CD4-positive, alpha-beta T cell (primary cell): ENCODE results near the gene MRPL54. TPM values are rescaled to one million over a fixed set of nuclear protein-coding genes. Genes with fewer than 3 reads are reported as not detected.

Experiments
- ATAC-seq: fragments of 200-7000 bp; cut with Tn5 transposase; one replicate; pipeline ENCODE4 v1.10.0; 2022; ENCODE audit warnings: mild to moderate bottlenecking; ENCODE audit not compliant: poor library complexity
- CTCF ChIA-PET: fragments of 350-600 bp; sonication (Branson Sonifier 250); formaldehyde crosslinking; loops from one replicate; lab custom pipeline; 2021; ENCODE audit warnings: antibody characterized with exemption, inconsistent platforms; lab: Charles Lee
- POLR2A ChIA-PET: fragments of 350-600 bp; sonication (Branson Sonifier 250); formaldehyde crosslinking; loops from one replicate; lab custom pipeline; 2021; ENCODE audit warnings: antibody characterized with exemption, inconsistent platforms; lab: Charles Lee
- DNase-seq, 14 experiments: peaks; one replicate each; pipeline ENCODE4 v3.0.0-alpha.2; 2013 to 2020; ENCODE audit warnings: mixed read lengths in 2 of 14
- H3K27ac ChIP-seq, 2 donors: one replicate each; pipeline versions ENCODE4 v1.5.1 to v1.7.0; 2013; ENCODE audit warnings: low read length in 2 of 2, low read depth in 1 of 2, mild to moderate bottlenecking in 1 of 2
- H3K27me3 ChIP-seq, 2 experiments: 1 replicate in 1 of 2; 2 replicates in 1 of 2; pipeline versions ENCODE4 v1.6.1 to v1.7.0; 2013; ENCODE audit warnings: low read length in 2 of 2, control low read depth in 1 of 2, mild to moderate bottlenecking in 1 of 2, moderate library complexity in 1 of 2; ENCODE audit not compliant: insufficient read depth in 2 of 2, control insufficient read depth in 1 of 2
- H3K36me3 ChIP-seq: one replicate; pipeline ENCODE4 v1.6.1; 2013; ENCODE audit warnings: low read length, control low read depth; ENCODE audit not compliant: insufficient read depth
- H3K4me1 ChIP-seq: one replicate; pipeline ENCODE4 v1.6.1; 2013; ENCODE audit warnings: low read length, control low read depth; ENCODE audit not compliant: insufficient read depth
- H3K4me3 ChIP-seq: one replicate; pipeline ENCODE4 v1.5.1; 2013; ENCODE audit warnings: mild to moderate bottlenecking, low read length, moderate library complexity
- H3K9me3 ChIP-seq, 2 experiments: 1 replicate in 1 of 2; 2 replicates in 1 of 2; pipeline versions ENCODE4 v1.6.1 to v1.7.0; 2013; ENCODE audit warnings: low read length in 2 of 2, mild to moderate bottlenecking in 2 of 2, control low read depth in 1 of 2, moderate library complexity in 1 of 2; ENCODE audit not compliant: control insufficient read depth in 1 of 2, insufficient read depth in 1 of 2
- H3K27ac Mint-ChIP-seq: one replicate; pipeline ENCODE4 v1.8.0; 2020; ENCODE audit warnings: mixed read lengths
- H3K27me3 Mint-ChIP-seq: one replicate; pipeline ENCODE4 v1.8.0; 2021; ENCODE audit warnings: mixed read lengths
- H3K36me3 Mint-ChIP-seq: one replicate; pipeline ENCODE4 v1.8.0; 2021; ENCODE audit warnings: low read depth, mixed read lengths
- H3K4me1 Mint-ChIP-seq: one replicate; pipeline ENCODE4 v1.8.0; 2021; ENCODE audit warnings: low read depth, mixed read lengths
- H3K4me3 Mint-ChIP-seq: one replicate; pipeline ENCODE4 v1.8.0; 2020; ENCODE audit warnings: mild to moderate bottlenecking, mixed read lengths
- H3K9me3 Mint-ChIP-seq: one replicate; pipeline ENCODE4 v1.8.0; 2020; ENCODE audit warnings: mixed read lengths
- intact Hi-C, 2 experiments: fragments of 100-400 bp; cut with DNase I in 1 of 2; cut with micrococcal nuclease in 1 of 2; formaldehyde crosslinking; loops; one replicate each; pipeline versions ENCODE4 v1.15.1 to v1.9.0; 2023 to 2025; cut with DNase I, micrococcal nuclease
- total RNA-seq, 174 experiments: library from RNA in 2 of 174; stranded (reverse) in 2 of 174; gene quantifications; one replicate each; pipeline ENCODE4 v1.2.3 and lab custom pipeline; 2021 to 2026
- TF ChIP-seq, protein P1 (sequence below): fragments of 200-600 bp; IDR thresholded peaks from one replicate; pipeline ENCODE4 v1.8.0; 2022; ENCODE audit warnings: antibody characterized with exemption, mild to moderate bottlenecking

MRPL54 gene
- total RNA-seq, 2 experiments from 2014 or later, result 68.9 to 71.1 TPM

DNA sequence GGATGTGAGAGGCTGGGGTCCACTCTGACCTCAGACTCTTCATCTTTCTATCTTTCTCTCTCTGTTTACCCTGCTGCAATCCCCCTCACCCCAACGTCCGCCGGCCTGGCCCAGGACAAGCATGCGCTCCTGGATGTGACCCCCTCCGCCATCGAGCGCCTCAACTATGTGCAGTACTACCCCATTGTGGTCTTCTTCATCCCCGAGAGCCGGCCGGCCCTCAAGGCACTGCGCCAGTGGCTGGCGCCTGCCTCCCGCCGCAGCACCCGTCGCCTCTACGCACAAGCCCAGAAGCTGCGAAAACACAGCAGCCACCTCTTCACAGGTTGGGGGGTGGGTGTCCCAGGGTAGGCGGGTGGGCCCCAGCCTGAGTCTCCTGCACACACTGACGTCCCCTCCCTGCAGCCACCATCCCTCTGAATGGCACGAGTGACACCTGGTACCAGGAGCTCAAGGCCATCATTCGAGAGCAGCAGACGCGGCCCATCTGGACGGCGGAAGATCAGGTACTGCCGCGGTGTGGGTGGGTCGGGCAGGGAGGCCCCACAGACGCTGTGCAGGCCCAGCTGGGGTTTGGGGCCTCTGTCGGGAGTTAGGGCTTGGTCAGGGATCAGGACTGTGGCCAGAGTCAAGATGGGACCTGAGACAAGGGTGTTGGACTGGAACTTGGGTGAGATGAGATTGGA is 16.0 kb upstream of the MRPL54 start:
- H3K4me3 ChIP-seq, result no peak overlapping the region
- no peak overlapping the region for H3K27ac ChIP-seq
- CTCF ChIA-PET, result no interaction called here
- H3K27me3 Mint-ChIP-seq, result no peaks in the 10 kb centered on the region
- POLR2A ChIA-PET, result interaction anchor here (1.2 kb wide), 1 partner anchor 16 kb away, joined by 3 read pairs; the partner anchor contains the start of gene MRPL54
- H3K36me3 Mint-ChIP-seq, result peaks cover 18% of the 10 kb centered on the region
- H3K4me3 Mint-ChIP-seq, result no peak overlapping the region
- DNase-seq (no peak), ATAC-seq (no peak)
- intact Hi-C loops, result no loop called here
- H3K4me1 Mint-ChIP-seq, result no peaks in the 10 kb centered on the region
- TF ChIP-seq, protein P1, sequence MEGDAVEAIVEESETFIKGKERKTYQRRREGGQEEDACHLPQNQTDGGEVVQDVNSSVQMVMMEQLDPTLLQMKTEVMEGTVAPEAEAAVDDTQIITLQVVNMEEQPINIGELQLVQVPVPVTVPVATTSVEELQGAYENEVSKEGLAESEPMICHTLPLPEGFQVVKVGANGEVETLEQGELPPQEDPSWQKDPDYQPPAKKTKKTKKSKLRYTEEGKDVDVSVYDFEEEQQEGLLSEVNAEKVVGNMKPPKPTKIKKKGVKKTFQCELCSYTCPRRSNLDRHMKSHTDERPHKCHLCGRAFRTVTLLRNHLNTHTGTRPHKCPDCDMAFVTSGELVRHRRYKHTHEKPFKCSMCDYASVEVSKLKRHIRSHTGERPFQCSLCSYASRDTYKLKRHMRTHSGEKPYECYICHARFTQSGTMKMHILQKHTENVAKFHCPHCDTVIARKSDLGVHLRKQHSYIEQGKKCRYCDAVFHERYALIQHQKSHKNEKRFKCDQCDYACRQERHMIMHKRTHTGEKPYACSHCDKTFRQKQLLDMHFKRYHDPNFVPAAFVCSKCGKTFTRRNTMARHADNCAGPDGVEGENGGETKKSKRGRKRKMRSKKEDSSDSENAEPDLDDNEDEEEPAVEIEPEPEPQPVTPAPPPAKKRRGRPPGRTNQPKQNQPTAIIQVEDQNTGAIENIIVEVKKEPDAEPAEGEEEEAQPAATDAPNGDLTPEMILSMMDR, result no peak
- H3K36me3 ChIP-seq, result peaks cover 22% of the 10 kb centered on the region
- no peaks in the 10 kb centered on the region for H3K27me3 ChIP-seq
- H3K9me3 ChIP-seq, result peaks cover 0 to 6% of the 10 kb centered on the region in 2 experiments
- no peaks in the 10 kb centered on the region for H3K9me3 Mint-ChIP-seq
- no peaks in the 10 kb centered on the region for H3K4me1 ChIP-seq
- H3K27ac Mint-ChIP-seq, result no peak overlapping the region

GRCh38 chr19:3748965-3749364 is 13.5 kb upstream of the MRPL54 start:
- no peak overlapping the region for H3K27ac Mint-ChIP-seq
- H3K36me3 ChIP-seq, result peaks cover 39% of the 10 kb centered on the region
- H3K27me3 ChIP-seq, result no peaks in the 10 kb centered on the region
- no peak overlapping the region for H3K4me3 ChIP-seq
- no peak overlapping the region for H3K4me3 Mint-ChIP-seq
- CTCF ChIA-PET, result interaction anchor here (0.9 kb wide), 1 partner anchor 12 kb away, joined by 4 read pairs; the partner anchor contains the start of gene APBA3
- TF ChIP-seq, protein P1, result no peak
- POLR2A ChIA-PET, result interaction anchor here (1.0 to 1.1 kb wide), 2 partner anchors 10 to 14 kb away, joined by 3 to 4 read pairs; partner anchors contain the start of gene MRPL54
- intact Hi-C loops, result no loop called here
- no peaks in the 10 kb centered on the region for H3K4me1 Mint-ChIP-seq
- DNase-seq (no peak), ATAC-seq (no peak)
- H3K27me3 Mint-ChIP-seq, result no peaks in the 10 kb centered on the region
- H3K9me3 ChIP-seq, result peaks cover 0 to 6% of the 10 kb centered on the region in 2 experiments
- H3K27ac ChIP-seq, result no peak overlapping the region
- H3K4me1 ChIP-seq, result no peaks in the 10 kb centered on the region
- no peaks in the 10 kb centered on the region for H3K9me3 Mint-ChIP-seq
- H3K36me3 Mint-ChIP-seq, result peaks cover 32% of the 10 kb centered on the region

- H3K4me1 ChIP-seq, result peaks cover 3% of the 10 kb centered on the region
- TF ChIP-seq, protein P1, result no peak
- H3K27ac Mint-ChIP-seq, result no peak overlapping the region
- H3K9me3 ChIP-seq, result peaks cover 0 to 6% of the 10 kb centered on the region in 2 experiments
- peaks cover 43% of the 10 kb centered on the region for H3K36me3 ChIP-seq
- no peaks in the 10 kb centered on the region for H3K9me3 Mint-ChIP-seq
- no peak overlapping the region for H3K4me3 ChIP-seq
- no peaks in the 10 kb centered on the region for H3K27me3 Mint-ChIP-seq
- ATAC-seq (no peak), DNase-seq (no peak)
- peaks cover 43% of the 10 kb centered on the region for H3K36me3 Mint-ChIP-seq
- H3K27me3 ChIP-seq, result no peaks in the 10 kb centered on the region
- no peak overlapping the region for H3K4me3 Mint-ChIP-seq
- intact Hi-C loops, result no loop called here
- H3K27ac ChIP-seq, result no peak overlapping the region
- ChIA-PET CTCF (no interaction called here), POLR2A (interaction anchor here (1.1 to 1.5 kb wide), 2 partner anchors 12 kb away, joined by 3 to 7 read pairs; partner anchors contain the start of gene MRPL54)
- no peaks in the 10 kb centered on the region for H3K4me1 Mint-ChIP-seq
These were observed 12.3 kb upstream of the MRPL54 start for GRCh38 chr19:3750211-3750610.
